ENCODE data around the gene ANKRD26. TPM values are rescaled to one million over a fixed set of nuclear protein-coding genes. Genes with fewer than 3 reads are reported as not detected.

Gene ANKRD26
- total and polyA plus RNA-seq, 2 donors: 8.3 to 9.3 TPM

GRCh38 chr10:26981232-26981824 is 119.0 kb downstream of the ANKRD26 start:
- Histone ChIP-seq H3K27me3 (ENCODE audit: control insufficient read depth in 2 of 2, insufficient read depth in 1 of 2, low read length in 1 of 2) (no peaks in the 10 kb centered on the region), H3K27ac (ENCODE audit: low read depth in 1 of 2, low read length in 1 of 2) (no peak overlapping the region), H3K4me1 (ENCODE audit: control insufficient read depth in 2 of 2, insufficient read depth in 2 of 2, low read length in 2 of 2) (no peaks in the 10 kb centered on the region), H3K9me3 (ENCODE audit: control insufficient read depth in 2 of 2, insufficient read depth in 1 of 2, low read length in 1 of 2) (no peaks in the 10 kb centered on the region), H3K4me3 (ENCODE audit: low read length in 2 of 2) (no peak overlapping the region), H3K36me3 (ENCODE audit: control insufficient read depth in 2 of 2, insufficient read depth in 2 of 2, low read length in 1 of 2) (no peaks in the 10 kb centered on the region)
- 79% methylated on average over 4 of the region's 4 CpGs for WGBS
- DNase-seq (ENCODE audit: low read depth in 6 of 9, low spot score in 9 of 9): no peak

- WGBS: 98% methylated on average over 4 of the region's 4 CpGs
- Histone ChIP-seq H3K4me1 (ENCODE audit: control insufficient read depth in 2 of 2, insufficient read depth in 2 of 2, low read length in 2 of 2) (no peaks in the 10 kb centered on the region), H3K4me3 (ENCODE audit: low read length in 2 of 2) (no peak overlapping the region), H3K9me3 (ENCODE audit: control insufficient read depth in 2 of 2, insufficient read depth in 1 of 2, low read length in 1 of 2) (no peaks in the 10 kb centered on the region), H3K27ac (ENCODE audit: low read depth in 1 of 2, low read length in 1 of 2) (no peak overlapping the region), H3K36me3 (ENCODE audit: control insufficient read depth in 2 of 2, insufficient read depth in 2 of 2, low read length in 1 of 2) (no peaks in the 10 kb centered on the region), H3K27me3 (ENCODE audit: control insufficient read depth in 2 of 2, insufficient read depth in 1 of 2, low read length in 1 of 2) (no peaks in the 10 kb centered on the region)
- DNase-seq (ENCODE audit: low read depth in 6 of 9, low spot score in 9 of 9): no peak
These were observed 121.8 kb downstream of the ANKRD26 start for GRCh38 chr10:26978519-26978918.

- Histone ChIP-seq H3K27ac (ENCODE audit: low read depth in 1 of 2, low read length in 1 of 2) (no peak overlapping the region), H3K4me3 (ENCODE audit: low read length in 2 of 2) (no peak overlapping the region), H3K36me3 (ENCODE audit: control insufficient read depth in 2 of 2, insufficient read depth in 2 of 2, low read length in 1 of 2) (no peaks in the 10 kb centered on the region), H3K9me3 (ENCODE audit: control insufficient read depth in 2 of 2, insufficient read depth in 1 of 2, low read length in 1 of 2) (no peaks in the 10 kb centered on the region), H3K4me1 (ENCODE audit: control insufficient read depth in 2 of 2, insufficient read depth in 2 of 2, low read length in 2 of 2) (no peaks in the 10 kb centered on the region), H3K27me3 (ENCODE audit: control insufficient read depth in 2 of 2, insufficient read depth in 1 of 2, low read length in 1 of 2) (no peaks in the 10 kb centered on the region)
- DNase-seq (ENCODE audit: low read depth in 6 of 9, low spot score in 9 of 9): no peak
- 97% methylated on average over 2 of the region's 2 CpGs for WGBS
These were observed 122.7 kb downstream of the ANKRD26 start for GRCh38 chr10:26977635-26978034.

GRCh38 chr10:26970667-26971066 is 129.6 kb downstream of the ANKRD26 start:
- Histone ChIP-seq H3K36me3 (ENCODE audit: control insufficient read depth in 2 of 2, insufficient read depth in 2 of 2, low read length in 1 of 2) (no peaks in the 10 kb centered on the region), H3K27me3 (ENCODE audit: control insufficient read depth in 2 of 2, insufficient read depth in 1 of 2, low read length in 1 of 2) (no peaks in the 10 kb centered on the region), H3K4me1 (ENCODE audit: control insufficient read depth in 2 of 2, insufficient read depth in 2 of 2, low read length in 2 of 2) (no peaks in the 10 kb centered on the region), H3K4me3 (ENCODE audit: low read length in 2 of 2) (no peak overlapping the region), H3K9me3 (ENCODE audit: control insufficient read depth in 2 of 2, insufficient read depth in 1 of 2, low read length in 1 of 2) (no peaks in the 10 kb centered on the region), H3K27ac (ENCODE audit: low read depth in 1 of 2, low read length in 1 of 2) (no peak overlapping the region)
- 93% methylated on average over 4 of the region's 4 CpGs for WGBS
- no peak for DNase-seq (ENCODE audit: low read depth in 6 of 9, low spot score in 9 of 9)

- WGBS: 95% methylated on average over 6 of the region's 6 CpGs
- Histone ChIP-seq H3K27ac (ENCODE audit: low read depth in 1 of 2, low read length in 1 of 2) (no peak overlapping the region), H3K4me3 (ENCODE audit: low read length in 2 of 2) (no peak overlapping the region), H3K9me3 (ENCODE audit: control insufficient read depth in 2 of 2, insufficient read depth in 1 of 2, low read length in 1 of 2) (no peaks in the 10 kb centered on the region), H3K4me1 (ENCODE audit: control insufficient read depth in 2 of 2, insufficient read depth in 2 of 2, low read length in 2 of 2) (no peaks in the 10 kb centered on the region), H3K27me3 (ENCODE audit: control insufficient read depth in 2 of 2, insufficient read depth in 1 of 2, low read length in 1 of 2) (no peaks in the 10 kb centered on the region), H3K36me3 (ENCODE audit: control insufficient read depth in 2 of 2, insufficient read depth in 2 of 2, low read length in 1 of 2) (no peaks in the 10 kb centered on the region)
- DNase-seq (ENCODE audit: low read depth in 6 of 9, low spot score in 9 of 9): no peak
These were observed 131.0 kb downstream of the ANKRD26 start for GRCh38 chr10:26969145-26969926.

GRCh38 chr10:26962835-26963234 is 137.5 kb downstream of the ANKRD26 start:
- H3K4me1 ChIP-seq (ENCODE audit: control insufficient read depth in 2 of 2, insufficient read depth in 2 of 2, low read length in 2 of 2): no peaks in the 10 kb centered on the region
- H3K27me3 ChIP-seq (ENCODE audit: control insufficient read depth in 2 of 2, insufficient read depth in 1 of 2, low read length in 1 of 2): no peaks in the 10 kb centered on the region
- DNase-seq (ENCODE audit: low read depth in 6 of 9, low spot score in 9 of 9): no peak
- no peaks in the 10 kb centered on the region for H3K9me3 ChIP-seq (ENCODE audit: control insufficient read depth in 2 of 2, insufficient read depth in 1 of 2, low read length in 1 of 2)
- no peak overlapping the region for H3K27ac ChIP-seq (ENCODE audit: low read depth in 1 of 2, low read length in 1 of 2)
- H3K4me3 ChIP-seq (ENCODE audit: low read length in 2 of 2): no peak overlapping the region
- 94% methylated on average over 3 of the region's 3 CpGs for WGBS
- H3K36me3 ChIP-seq (ENCODE audit: control insufficient read depth in 2 of 2, insufficient read depth in 2 of 2, low read length in 1 of 2): no peaks in the 10 kb centered on the region

- Histone ChIP-seq H3K9me3 (ENCODE audit: control insufficient read depth in 2 of 2, insufficient read depth in 1 of 2, low read length in 1 of 2) (no peaks in the 10 kb centered on the region), H3K4me1 (ENCODE audit: control insufficient read depth in 2 of 2, insufficient read depth in 2 of 2, low read length in 2 of 2) (no peaks in the 10 kb centered on the region), H3K4me3 (ENCODE audit: low read length in 2 of 2) (no peak overlapping the region), H3K27ac (ENCODE audit: low read depth in 1 of 2, low read length in 1 of 2) (no peak overlapping the region), H3K36me3 (ENCODE audit: control insufficient read depth in 2 of 2, insufficient read depth in 2 of 2, low read length in 1 of 2) (no peaks in the 10 kb centered on the region), H3K27me3 (ENCODE audit: control insufficient read depth in 2 of 2, insufficient read depth in 1 of 2, low read length in 1 of 2) (no peaks in the 10 kb centered on the region)
- DNase-seq (ENCODE audit: low read depth in 6 of 9, low spot score in 9 of 9): no peak
- WGBS: 96% methylated on average over 7 of the region's 7 CpGs
These were observed 140.0 kb downstream of the ANKRD26 start for GRCh38 chr10:26960308-26960707.

GRCh38 chr10:26959841-26960240 is 140.5 kb downstream of the ANKRD26 start:
- H3K4me3 ChIP-seq (ENCODE audit: low read length in 2 of 2): no peak overlapping the region
- 95% methylated on average over 6 of the region's 6 CpGs for WGBS
- H3K36me3 ChIP-seq (ENCODE audit: control insufficient read depth in 2 of 2, insufficient read depth in 2 of 2, low read length in 1 of 2): no peaks in the 10 kb centered on the region
- no peaks in the 10 kb centered on the region for H3K4me1 ChIP-seq (ENCODE audit: control insufficient read depth in 2 of 2, insufficient read depth in 2 of 2, low read length in 2 of 2)
- no peaks in the 10 kb centered on the region for H3K27me3 ChIP-seq (ENCODE audit: control insufficient read depth in 2 of 2, insufficient read depth in 1 of 2, low read length in 1 of 2)
- no peak overlapping the region for H3K27ac ChIP-seq (ENCODE audit: low read depth in 1 of 2, low read length in 1 of 2)
- no peak for DNase-seq (ENCODE audit: low read depth in 6 of 9, low spot score in 9 of 9)
- no peaks in the 10 kb centered on the region for H3K9me3 ChIP-seq (ENCODE audit: control insufficient read depth in 2 of 2, insufficient read depth in 1 of 2, low read length in 1 of 2)
